Glutamatergic neuron (in vitro differentiated cells): ENCODE results near the gene LOC101059915. TPM values are rescaled to one million over a fixed set of nuclear protein-coding genes. Genes with fewer than 3 reads are reported as not detected.
"Not testable (repeated sequence)": the region's sequence is repeated elsewhere in the genome, so short reads cannot be mapped to it uniquely, and the experiment has no call there.

Experiments used
- DNase-seq: peaks from one replicate; pipeline ENCODE4 v3.0.0; 2022
- H3K27ac Mint-ChIP-seq: one replicate; pipeline ENCODE4 v1.8.0; 2020; ENCODE audit warnings: mild to moderate bottlenecking, mixed read lengths, inconsistent platforms; ENCODE audit not compliant: unreplicated experiment
- H3K27me3 Mint-ChIP-seq: one replicate; pipeline ENCODE4 v1.8.0; 2020; ENCODE audit warnings: mild to moderate bottlenecking, moderate library complexity, mixed read lengths, inconsistent platforms; ENCODE audit not compliant: unreplicated experiment
- H3K36me3 Mint-ChIP-seq: one replicate; pipeline ENCODE4 v1.8.0; 2020; ENCODE audit warnings: mild to moderate bottlenecking, mixed read lengths, inconsistent platforms; ENCODE audit not compliant: unreplicated experiment
- H3K4me1 Mint-ChIP-seq: one replicate; pipeline ENCODE4 v1.8.0; 2020; ENCODE audit warnings: mild to moderate bottlenecking, low read depth, mixed read lengths, inconsistent platforms; ENCODE audit not compliant: unreplicated experiment
- H3K4me3 Mint-ChIP-seq: one replicate; pipeline ENCODE4 v1.8.0; 2020; ENCODE audit warnings: mild to moderate bottlenecking, mixed read lengths, inconsistent platforms; ENCODE audit not compliant: unreplicated experiment
- H3K9me3 Mint-ChIP-seq: one replicate; pipeline ENCODE4 v1.8.0; 2020; ENCODE audit warnings: mild to moderate bottlenecking, moderate library complexity, mixed read lengths, inconsistent platforms; ENCODE audit not compliant: unreplicated experiment
- total RNA-seq: library from RNA; stranded (reverse); fragmentation: NEBNext Ultra II Directional; extraction: Animal tissue kit (Norgen Biotek cat#: 25700); gene quantifications from one replicate; pipeline ENCODE4 v1.2.1, GENCODE V29; 2021; ENCODE audit not compliant: unreplicated experiment

Gene LOC101059915

GRCh38 chrX:71719195-71719594, 51.8 kb downstream of the LOC101059915 start:
- H3K9me3 Mint-ChIP-seq, H3K27ac Mint-ChIP-seq, H3K4me3 Mint-ChIP-seq, H3K4me1 Mint-ChIP-seq, H3K27me3 Mint-ChIP-seq, H3K36me3 Mint-ChIP-seq, DNase-seq: not testable (repeated sequence)

- not testable (repeated sequence) for H3K36me3 Mint-ChIP-seq, H3K4me1 Mint-ChIP-seq, H3K27ac Mint-ChIP-seq, H3K9me3 Mint-ChIP-seq, DNase-seq, H3K4me3 Mint-ChIP-seq, H3K27me3 Mint-ChIP-seq
Observed at GRCh38 chrX:71720289-71720886, 53.0 kb downstream of the LOC101059915 start.

Other genes starting within 250 kb of the LOC101059915 start
- 185 TPM for gene OGT, start 134.4 kb upstream of the LOC101059915 start, total RNA-seq
- 2.5 TPM for gene GCNA, start 89.1 kb upstream of the LOC101059915 start, total RNA-seq
- not detected for gene CXCR3, start 49.0 kb upstream of the LOC101059915 start, total RNA-seq
- gene CXorf49, start 50.7 kb downstream of the LOC101059915 start, total RNA-seq: not detected
- not detected for gene CXorf49B, start 95.8 kb downstream of the LOC101059915 start, total RNA-seq
- gene NHSL2, start 243.3 kb downstream of the LOC101059915 start, total RNA-seq: 7.3 TPM